Fibroblast of the aortic adventitia (primary cell): Measurements from ENCODE around the gene CCDC74A. TPM values are rescaled to one million over a fixed set of nuclear protein-coding genes. Genes with fewer than 3 reads are reported as not detected.
"Not testable (repeated sequence)": the region's sequence is repeated elsewhere in the genome, so short reads cannot be mapped to it uniquely, and the experiment has no call there.

Source experiments
- DNase-seq: peaks from one replicate; pipeline ENCODE4 v3.0.0-alpha.2; 2010; ENCODE audit warnings: low read depth
- H3K4me3 ChIP-seq: 2 replicates; pipeline ENCODE4 v1.5.1; 2011; ENCODE audit warnings: low read depth, mild to moderate bottlenecking, control low read depth, low read length, moderate library complexity
- total RNA-seq: library from RNA; depleted of rRNA; stranded (reverse); fragments of >200 nt; gene quantifications from 2 replicates; pipeline ENCODE4 v1.2.3, GENCODE V29; 2012; ENCODE audit warnings: low replicate concordance
- TF ChIP-seq, protein P1 (sequence below): IDR thresholded peaks from 2 replicates; pipeline ENCODE4 v1.5.1; 2011; ENCODE audit warnings: mild to moderate bottlenecking, low read length, control low read depth, inconsistent platforms; ENCODE audit not compliant: insufficient read depth

The CCDC74A gene
- total RNA-seq, 1 donor = 15.1 TPM

GRCh38 chr2:131521961-131522781 lies 5.5 kb upstream of the CCDC74A start:
- peak; percentile 17 for DNase-seq
- TF ChIP-seq, protein P1, sequence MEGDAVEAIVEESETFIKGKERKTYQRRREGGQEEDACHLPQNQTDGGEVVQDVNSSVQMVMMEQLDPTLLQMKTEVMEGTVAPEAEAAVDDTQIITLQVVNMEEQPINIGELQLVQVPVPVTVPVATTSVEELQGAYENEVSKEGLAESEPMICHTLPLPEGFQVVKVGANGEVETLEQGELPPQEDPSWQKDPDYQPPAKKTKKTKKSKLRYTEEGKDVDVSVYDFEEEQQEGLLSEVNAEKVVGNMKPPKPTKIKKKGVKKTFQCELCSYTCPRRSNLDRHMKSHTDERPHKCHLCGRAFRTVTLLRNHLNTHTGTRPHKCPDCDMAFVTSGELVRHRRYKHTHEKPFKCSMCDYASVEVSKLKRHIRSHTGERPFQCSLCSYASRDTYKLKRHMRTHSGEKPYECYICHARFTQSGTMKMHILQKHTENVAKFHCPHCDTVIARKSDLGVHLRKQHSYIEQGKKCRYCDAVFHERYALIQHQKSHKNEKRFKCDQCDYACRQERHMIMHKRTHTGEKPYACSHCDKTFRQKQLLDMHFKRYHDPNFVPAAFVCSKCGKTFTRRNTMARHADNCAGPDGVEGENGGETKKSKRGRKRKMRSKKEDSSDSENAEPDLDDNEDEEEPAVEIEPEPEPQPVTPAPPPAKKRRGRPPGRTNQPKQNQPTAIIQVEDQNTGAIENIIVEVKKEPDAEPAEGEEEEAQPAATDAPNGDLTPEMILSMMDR = no peak
- no peak overlapping the region for H3K4me3 ChIP-seq

- not testable (repeated sequence) for DNase-seq
These were observed 2.4 kb upstream of the CCDC74A start for GRCh38 chr2:131525256-131525655.

GRCh38 chr2:131528981-131529863 lies 1.5 kb downstream of the CCDC74A start:
- H3K4me3 ChIP-seq, DNase-seq: not testable (repeated sequence)

More at GRCh38 chr2:131525256-131525655, 2.4 kb upstream of the CCDC74A start:
- H3K4me3 ChIP-seq = not testable (repeated sequence)

DNA sequence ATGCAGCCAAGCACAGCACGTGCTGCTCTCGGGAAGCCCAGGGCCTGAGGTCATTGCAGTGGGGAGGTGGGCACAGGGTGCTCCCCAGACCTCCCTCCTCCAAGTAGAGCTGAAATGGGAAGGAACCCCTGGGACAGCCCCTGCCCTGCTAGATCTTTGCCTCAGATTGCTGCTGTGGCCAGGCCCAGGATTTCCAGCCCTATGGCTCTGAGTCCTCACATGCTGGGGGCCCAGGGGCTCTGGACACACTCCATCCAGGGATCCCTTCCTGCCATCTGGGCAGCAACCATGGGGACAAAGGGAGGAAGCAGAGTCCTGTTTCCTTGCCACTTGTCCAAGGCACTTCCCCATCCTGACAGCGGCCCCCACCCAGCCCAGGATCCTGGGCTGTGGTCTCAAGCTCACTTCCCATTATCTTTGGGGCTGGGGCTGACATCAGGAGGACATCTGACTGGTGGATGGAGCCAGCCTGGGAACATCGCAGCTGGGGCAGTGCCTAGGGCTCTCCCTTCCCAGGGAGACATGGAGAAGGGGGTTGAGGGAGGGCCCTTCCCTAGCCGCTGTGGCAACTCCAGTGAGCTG lies 2.3 kb downstream of the CCDC74A start:
- DNase-seq, H3K4me3 ChIP-seq: not testable (repeated sequence)

GRCh38 chr2:131530626-131531344 lies 3.1 kb downstream of the CCDC74A start:
- not testable (repeated sequence) for H3K4me3 ChIP-seq, DNase-seq

- H3K4me3 ChIP-seq, DNase-seq: not testable (repeated sequence)
These were observed 4.0 kb downstream of the CCDC74A start for GRCh38 chr2:131531547-131532185.

DNA sequence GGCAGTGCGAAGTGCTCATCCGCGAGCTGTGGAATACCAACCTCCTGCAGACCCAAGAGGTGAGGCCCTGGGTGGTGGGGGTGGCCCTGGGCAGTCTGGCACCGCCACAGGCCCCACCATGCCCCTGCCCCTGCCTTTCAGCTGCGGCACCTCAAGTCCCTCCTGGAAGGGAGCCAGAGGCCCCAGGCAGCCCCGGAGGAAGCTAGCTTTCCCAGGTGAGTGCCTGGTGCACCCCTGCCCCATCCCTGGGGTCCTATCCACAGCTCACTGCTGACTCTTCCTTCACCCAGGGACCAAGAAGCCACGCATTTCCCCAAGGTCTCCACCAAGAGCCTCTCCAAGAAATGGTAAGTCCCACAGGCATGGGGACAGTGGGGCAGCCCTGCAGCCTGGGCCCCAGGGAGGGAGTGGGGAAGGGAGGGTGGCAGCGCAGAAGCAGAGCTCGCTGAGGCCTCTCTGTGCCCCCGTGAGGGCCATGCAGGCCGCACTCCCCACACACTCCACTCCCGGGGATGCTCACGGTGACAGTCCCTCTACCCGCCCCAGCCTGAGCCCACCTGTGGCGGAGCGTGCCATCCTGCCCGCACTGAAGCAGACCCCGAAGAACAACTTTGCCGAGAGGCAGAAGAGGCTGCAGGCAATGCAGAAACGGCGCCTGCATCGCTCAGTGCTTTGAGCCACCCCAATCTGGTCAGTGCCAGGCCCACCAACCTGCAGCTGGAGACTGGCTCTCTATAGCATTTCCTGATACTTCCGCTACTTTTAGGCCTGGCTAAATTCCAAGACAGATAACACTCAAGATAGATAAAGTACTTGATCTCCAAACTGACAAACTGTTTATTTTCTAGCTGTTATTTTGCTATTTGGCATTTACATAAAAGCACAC lies 5.3 kb downstream of the CCDC74A start:
- not testable (repeated sequence) for H3K4me3 ChIP-seq, DNase-seq

GRCh38 chr2:131533609-131534316 lies 6.1 kb downstream of the CCDC74A start:
- DNase-seq = not testable (repeated sequence)

DNA sequence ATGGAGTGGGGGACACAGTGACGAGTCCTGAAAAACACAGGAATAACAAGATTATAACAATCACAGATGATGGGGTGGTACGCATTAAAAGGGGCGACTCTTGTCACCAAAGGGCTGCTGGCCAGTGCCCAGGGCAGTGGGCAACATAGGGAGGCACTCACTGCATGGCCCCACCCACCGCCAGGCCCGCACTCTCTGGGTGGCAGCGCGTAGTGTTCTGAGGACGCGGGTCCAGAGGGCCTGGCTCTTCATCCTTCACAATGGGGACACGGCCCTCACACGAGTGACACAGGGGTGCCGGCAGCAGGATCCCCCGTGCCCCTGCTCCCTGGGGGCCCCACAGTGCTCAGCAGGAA lies 6.6 kb downstream of the CCDC74A start:
- not testable (repeated sequence) for H3K4me3 ChIP-seq, DNase-seq

More at GRCh38 chr2:131533609-131534316, 6.1 kb downstream of the CCDC74A start:
- H3K4me3 ChIP-seq = not testable (repeated sequence)

GRCh38 chr2:131534965-131535364 lies 7.3 kb downstream of the CCDC74A start:
- not testable (repeated sequence) for DNase-seq, H3K4me3 ChIP-seq
